Measurements from ENCODE around the gene WWC1.

DNA sequence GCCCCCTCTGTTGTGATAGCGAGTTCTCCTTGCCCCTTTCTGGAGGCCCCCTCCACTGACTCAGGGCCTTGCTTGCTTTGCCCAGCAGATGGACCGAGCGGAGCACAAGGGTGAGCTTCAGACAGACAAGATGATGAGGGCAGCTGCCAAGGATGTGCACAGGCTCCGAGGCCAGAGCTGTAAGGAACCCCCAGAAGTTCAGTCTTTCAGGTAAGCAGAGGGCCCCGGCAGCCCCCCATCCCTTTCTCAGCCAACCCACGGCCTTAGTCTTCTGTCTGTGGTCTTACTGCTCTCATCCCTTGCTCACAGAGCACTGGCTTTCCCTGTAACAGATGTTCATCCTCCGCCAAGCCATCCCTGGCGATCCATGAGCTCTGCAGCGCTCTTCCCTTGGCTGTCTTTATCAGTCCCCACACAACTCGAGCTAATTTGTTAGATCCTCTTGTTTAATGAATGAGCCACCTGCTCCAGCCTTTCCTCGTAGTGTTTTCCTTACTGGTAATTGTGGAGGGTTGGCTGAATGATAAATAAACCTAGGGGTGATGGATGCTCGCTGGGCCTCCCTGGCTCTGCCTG lies 176.4 kb downstream of the WWC1 start:
- TF ChIP-seq, protein P1, sequence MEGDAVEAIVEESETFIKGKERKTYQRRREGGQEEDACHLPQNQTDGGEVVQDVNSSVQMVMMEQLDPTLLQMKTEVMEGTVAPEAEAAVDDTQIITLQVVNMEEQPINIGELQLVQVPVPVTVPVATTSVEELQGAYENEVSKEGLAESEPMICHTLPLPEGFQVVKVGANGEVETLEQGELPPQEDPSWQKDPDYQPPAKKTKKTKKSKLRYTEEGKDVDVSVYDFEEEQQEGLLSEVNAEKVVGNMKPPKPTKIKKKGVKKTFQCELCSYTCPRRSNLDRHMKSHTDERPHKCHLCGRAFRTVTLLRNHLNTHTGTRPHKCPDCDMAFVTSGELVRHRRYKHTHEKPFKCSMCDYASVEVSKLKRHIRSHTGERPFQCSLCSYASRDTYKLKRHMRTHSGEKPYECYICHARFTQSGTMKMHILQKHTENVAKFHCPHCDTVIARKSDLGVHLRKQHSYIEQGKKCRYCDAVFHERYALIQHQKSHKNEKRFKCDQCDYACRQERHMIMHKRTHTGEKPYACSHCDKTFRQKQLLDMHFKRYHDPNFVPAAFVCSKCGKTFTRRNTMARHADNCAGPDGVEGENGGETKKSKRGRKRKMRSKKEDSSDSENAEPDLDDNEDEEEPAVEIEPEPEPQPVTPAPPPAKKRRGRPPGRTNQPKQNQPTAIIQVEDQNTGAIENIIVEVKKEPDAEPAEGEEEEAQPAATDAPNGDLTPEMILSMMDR (IDR thresholded peaks at IDR 0.05): no peak
- TF ChIP-seq POLR2AphosphoS5 (IDR thresholded peaks at IDR 0.05; ENCODE audit: low read depth, low read length) (no peak), SIN3A (IDR thresholded peaks at IDR 0.05; ENCODE audit: borderline replicate concordance, insufficient read depth, low read depth, low read length) (no peak), TCF7L2 (IDR thresholded peaks at IDR 0.05; ENCODE audit: low read depth, low read length) (no peak)
- TF ChIP-seq, protein P2, sequence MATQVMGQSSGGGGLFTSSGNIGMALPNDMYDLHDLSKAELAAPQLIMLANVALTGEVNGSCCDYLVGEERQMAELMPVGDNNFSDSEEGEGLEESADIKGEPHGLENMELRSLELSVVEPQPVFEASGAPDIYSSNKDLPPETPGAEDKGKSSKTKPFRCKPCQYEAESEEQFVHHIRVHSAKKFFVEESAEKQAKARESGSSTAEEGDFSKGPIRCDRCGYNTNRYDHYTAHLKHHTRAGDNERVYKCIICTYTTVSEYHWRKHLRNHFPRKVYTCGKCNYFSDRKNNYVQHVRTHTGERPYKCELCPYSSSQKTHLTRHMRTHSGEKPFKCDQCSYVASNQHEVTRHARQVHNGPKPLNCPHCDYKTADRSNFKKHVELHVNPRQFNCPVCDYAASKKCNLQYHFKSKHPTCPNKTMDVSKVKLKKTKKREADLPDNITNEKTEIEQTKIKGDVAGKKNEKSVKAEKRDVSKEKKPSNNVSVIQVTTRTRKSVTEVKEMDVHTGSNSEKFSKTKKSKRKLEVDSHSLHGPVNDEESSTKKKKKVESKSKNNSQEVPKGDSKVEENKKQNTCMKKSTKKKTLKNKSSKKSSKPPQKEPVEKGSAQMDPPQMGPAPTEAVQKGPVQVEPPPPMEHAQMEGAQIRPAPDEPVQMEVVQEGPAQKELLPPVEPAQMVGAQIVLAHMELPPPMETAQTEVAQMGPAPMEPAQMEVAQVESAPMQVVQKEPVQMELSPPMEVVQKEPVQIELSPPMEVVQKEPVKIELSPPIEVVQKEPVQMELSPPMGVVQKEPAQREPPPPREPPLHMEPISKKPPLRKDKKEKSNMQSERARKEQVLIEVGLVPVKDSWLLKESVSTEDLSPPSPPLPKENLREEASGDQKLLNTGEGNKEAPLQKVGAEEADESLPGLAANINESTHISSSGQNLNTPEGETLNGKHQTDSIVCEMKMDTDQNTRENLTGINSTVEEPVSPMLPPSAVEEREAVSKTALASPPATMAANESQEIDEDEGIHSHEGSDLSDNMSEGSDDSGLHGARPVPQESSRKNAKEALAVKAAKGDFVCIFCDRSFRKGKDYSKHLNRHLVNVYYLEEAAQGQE (IDR thresholded peaks at IDR 0.05; ENCODE audit: insufficient read depth in 1 of 2, low read depth in 2 of 2, low read length in 1 of 2): no peak

All from Panc1 (cell line).